Stimulated activated CD4-positive, alpha-beta T cell treated with anti-CD3 and anti-CD28 coated beads, TNF-alpha, amount 100 ng/mL, for 1 hour (primary cell): ENCODE data around the gene SMC6.

Experiments used
- DNase-seq, 3 donors: peaks; one replicate each; pipeline ENCODE4 v3.0.0-alpha.2; 2020; ENCODE audit warnings: low read depth in 3 of 3, low spot score in 1 of 3

Gene SMC6

DNA sequence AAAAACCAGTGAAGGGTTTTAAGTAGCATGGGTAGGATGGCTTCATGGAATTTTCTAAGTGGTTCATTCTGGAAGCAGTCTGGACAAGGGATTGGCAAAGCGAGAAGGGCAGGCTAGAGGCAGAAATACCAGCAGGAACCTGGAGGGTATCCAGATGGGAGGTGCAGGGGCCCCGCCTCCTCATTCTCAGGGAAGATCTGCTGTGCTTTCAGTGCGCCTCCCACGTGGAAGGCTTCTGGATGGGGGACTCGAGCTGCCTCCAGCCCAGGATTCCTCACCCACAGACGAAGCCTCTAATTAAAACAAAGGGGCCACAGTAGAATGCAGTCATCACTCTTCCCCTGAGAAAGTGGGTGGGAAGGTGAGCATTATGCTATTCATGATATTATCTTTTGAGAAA lies 133.3 kb downstream of the SMC6 start:
- DNase-seq, result no peak

DNA sequence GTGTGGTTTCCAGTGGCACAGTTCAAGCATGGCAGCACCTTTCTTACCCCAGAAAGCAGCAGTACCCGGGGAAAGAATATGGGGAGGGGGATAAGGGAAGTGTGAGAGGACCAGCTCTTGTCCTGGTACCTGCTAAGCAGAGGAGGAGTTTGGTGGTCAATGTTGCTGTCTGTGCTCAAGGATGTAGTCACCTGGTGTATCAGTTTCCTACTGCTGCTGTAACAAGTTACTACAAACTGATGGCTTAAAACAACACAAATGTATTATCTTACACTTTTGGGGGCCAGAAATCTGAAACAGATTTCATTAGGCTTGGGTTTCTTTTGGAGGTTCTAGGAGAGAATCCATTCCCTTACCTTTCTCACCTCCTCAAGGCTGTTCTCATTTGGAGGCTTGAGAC lies 135.7 kb downstream of the SMC6 start:
- no peak for DNase-seq

DNA sequence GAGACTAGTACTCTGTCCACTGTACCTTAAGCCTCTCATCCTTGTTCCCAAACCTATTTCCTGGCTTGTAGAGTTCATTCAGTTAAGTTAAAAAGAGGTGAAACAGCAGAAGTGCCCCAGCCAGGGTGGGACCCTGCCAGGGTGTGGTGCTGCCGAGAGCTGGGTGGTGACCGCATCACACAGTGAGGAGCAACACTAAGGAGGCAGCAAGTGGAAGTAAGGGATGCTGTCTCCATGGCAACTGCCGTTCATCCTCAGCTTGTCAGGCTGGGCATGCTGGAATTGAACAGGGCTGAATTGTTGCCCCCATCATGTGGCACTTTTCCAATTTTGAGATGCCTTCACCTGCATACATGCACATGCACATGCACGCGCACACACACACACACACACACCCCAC lies 136.1 kb downstream of the SMC6 start:
- no peak for DNase-seq

DNA sequence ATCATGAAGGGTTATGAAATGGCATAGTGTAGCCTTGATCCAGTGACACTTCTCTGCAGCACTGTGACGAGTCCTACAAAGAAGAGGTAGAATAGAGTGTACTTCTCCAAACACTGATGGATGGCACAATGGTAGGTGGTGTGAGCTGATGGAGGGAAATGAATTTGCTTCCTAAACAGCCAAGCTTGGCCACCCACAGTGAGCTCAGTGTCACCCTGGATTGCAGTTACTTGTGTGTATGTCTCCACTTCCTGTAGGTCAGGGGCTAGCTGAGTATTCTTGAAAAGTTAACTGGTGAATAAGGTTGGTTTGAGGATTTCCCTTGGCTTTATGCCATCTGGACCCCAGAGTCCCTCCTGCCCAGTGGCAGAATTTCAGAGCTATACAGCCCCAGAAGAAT lies 137.2 kb downstream of the SMC6 start:
- DNase-seq, result no peak

DNA sequence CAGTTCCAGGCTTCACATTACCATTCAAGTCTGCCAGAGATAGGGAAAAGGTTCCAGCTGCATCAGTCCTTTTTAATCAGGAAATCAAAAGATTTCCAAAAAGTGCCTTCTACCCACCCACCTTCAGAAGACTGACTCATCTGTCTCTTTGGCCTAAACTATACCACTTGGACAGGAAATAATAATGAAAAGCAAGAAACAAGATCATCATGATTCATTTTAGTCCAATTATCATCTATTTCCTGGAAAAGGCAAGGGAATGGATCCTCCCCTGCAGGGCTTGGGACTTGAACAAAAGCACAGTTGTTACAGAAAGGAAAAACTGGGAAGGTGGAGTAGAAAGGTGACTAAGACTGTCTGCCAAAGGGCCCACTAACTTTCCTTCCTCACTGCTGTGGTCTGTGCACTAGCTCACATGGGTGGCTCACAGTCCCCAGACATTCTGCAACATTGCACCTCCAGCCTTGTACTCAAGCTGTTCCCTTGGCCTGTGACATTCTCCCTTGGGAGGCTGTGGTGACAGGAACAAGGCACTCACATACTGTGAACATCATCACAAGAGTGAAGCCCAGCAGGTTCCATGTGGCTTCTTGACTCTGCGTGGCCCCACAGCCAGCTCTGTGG lies 137.8 kb downstream of the SMC6 start:
- no peak for DNase-seq

DNA sequence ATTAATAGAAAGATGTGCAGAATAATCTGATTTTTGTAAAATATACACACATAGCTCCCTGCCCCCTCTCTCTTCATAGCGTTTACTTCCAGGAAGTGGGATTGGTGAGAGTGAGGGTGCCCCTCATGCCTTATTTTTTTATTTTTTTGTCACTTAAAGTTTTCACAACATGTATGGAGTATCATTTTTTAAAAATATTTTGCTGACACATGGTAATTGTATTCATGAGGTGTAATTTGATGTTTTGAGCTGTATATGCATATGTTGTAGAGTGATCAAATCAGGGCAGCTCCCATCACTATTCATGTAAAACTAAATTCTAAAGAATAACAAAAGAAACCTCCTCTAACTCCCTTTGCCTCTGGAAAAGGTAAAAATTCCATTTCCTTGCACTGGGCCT lies 138.5 kb downstream of the SMC6 start:
- DNase-seq, result no peak

DNA sequence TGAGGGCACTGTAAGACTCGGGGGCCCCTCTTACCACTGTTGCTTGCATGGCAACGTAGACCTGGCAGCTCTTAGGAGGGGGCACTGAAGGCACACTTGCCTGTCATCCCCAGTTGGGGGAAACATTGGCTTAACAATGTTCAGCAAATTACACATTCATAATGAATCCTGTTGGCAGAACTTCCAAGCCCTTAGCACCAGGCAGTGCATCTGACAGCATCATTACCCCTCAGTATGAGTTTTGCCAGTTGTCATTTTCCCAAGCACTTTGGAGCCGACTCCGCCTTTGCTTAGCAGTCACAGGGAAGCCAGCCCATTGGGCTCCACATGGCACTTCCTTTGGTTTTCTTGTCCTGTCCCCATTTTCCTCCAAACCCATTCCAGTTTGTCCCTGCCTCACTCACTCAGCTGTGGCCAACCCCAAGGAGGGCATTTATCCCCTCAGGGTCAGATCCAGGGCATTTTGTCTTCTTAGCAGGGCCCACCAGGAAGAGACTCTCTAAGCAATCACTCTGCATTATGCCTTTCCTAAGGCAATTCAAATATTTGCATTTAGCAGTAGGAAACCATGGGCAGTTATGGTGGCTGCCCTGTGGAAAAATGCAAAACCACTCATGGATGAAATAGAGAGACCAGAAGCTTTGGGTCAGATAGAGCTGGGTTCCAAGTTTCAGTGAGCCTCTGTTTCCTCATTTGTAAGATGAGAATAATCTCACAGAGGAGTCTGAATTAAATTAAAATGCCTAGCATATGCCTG lies 139.3 kb downstream of the SMC6 start:
- DNase-seq, result no peak
